Common myeloid progenitor, CD34-positive (primary cell): ENCODE results near the gene THAP2.

Source experiments
- CTCF ChIA-PET: fragments of 350-600 bp; sonication (Branson Sonifier 250); formaldehyde crosslinking; loops from one replicate; lab custom pipeline; 2021; ENCODE audit warnings: antibody characterized with exemption; lab: Charles Lee
- POLR2A ChIA-PET: fragments of 350-600 bp; sonication (Branson Sonifier 250); formaldehyde crosslinking; loops from one replicate; lab custom pipeline; 2021; ENCODE audit warnings: antibody characterized with exemption; lab: Charles Lee
- DNase-seq, 3 donors: peaks; one replicate each; pipeline versions ENCODE4 v3.0.0 to v3.0.0-alpha.2; 2013
- H3K27ac ChIP-seq, 2 experiments: 1 replicate in 1 of 2; 2 replicates in 1 of 2; pipeline ENCODE4 v1.7.0; 2013; ENCODE audit warnings: inconsistent platforms in 2 of 2, low read length in 2 of 2, mild to moderate bottlenecking in 2 of 2, low read depth in 1 of 2, moderate library complexity in 1 of 2; ENCODE audit not compliant: severe bottlenecking in 2 of 2, insufficient read depth in 1 of 2, poor library complexity in 1 of 2
- H3K27me3 ChIP-seq, 5 experiments: replicated peaks in 2 of 5; 1 replicate in 3 of 5; 2 replicates in 2 of 5; pipeline versions ENCODE4 v1.6.1 to v1.7.0; 2013; ENCODE audit warnings: low read length in 4 of 5, mild to moderate bottlenecking in 2 of 5, moderate library complexity in 2 of 5, inconsistent platforms in 1 of 5; ENCODE audit not compliant: insufficient read depth in 5 of 5, control insufficient read depth in 4 of 5
- H3K36me3 ChIP-seq, 4 experiments: 1 replicate in 2 of 4; 2 replicates in 2 of 4; pipeline versions ENCODE4 v1.6.1 to v1.7.0; 2013; ENCODE audit warnings: low read length in 3 of 4, control low read depth in 1 of 4, mild to moderate bottlenecking in 1 of 4; ENCODE audit not compliant: control insufficient read depth in 4 of 4, insufficient read depth in 4 of 4
- H3K4me1 ChIP-seq, 4 experiments: 1 replicate in 3 of 4; 2 replicates in 1 of 4; pipeline versions ENCODE4 v1.6.1 to v1.7.1; 2013; ENCODE audit warnings: low read length in 3 of 4, mild to moderate bottlenecking in 3 of 4, control low read depth in 1 of 4, inconsistent platforms in 1 of 4, moderate library complexity in 1 of 4; ENCODE audit not compliant: control insufficient read depth in 4 of 4, insufficient read depth in 4 of 4; ENCODE audit errors: control extremely low read depth in 1 of 4
- H3K4me3 ChIP-seq, 7 experiments: 1 replicate in 4 of 7; 2 replicates in 3 of 7; pipeline versions ENCODE4 v1.5.1 to v1.7.0; 2013; ENCODE audit warnings: mild to moderate bottlenecking in 7 of 7, low read length in 6 of 7, moderate library complexity in 6 of 7, inconsistent platforms in 2 of 7, low read depth in 2 of 7, control low read depth in 1 of 7; ENCODE audit not compliant: insufficient read depth in 4 of 7, control insufficient read depth in 1 of 7; ENCODE audit errors: extremely low read depth in 1 of 7
- H3K9me3 ChIP-seq, 5 experiments: 1 replicate in 4 of 5; 2 replicates in 1 of 5; pipeline versions ENCODE4 v1.6.1 to v1.7.1; 2013; ENCODE audit warnings: low read length in 4 of 5, mild to moderate bottlenecking in 2 of 5, inconsistent platforms in 1 of 5, low read depth in 1 of 5, moderate library complexity in 1 of 5; ENCODE audit not compliant: control insufficient read depth in 4 of 5, insufficient read depth in 2 of 5; ENCODE audit errors: control extremely low read depth in 1 of 5
- WGBS: methylation state at CpG from one replicate; pipeline ENCODE4 v1.1.5; 2013; ENCODE audit not compliant: insufficient coverage; 5-methylcytosine and 5-hydroxymethylcytosine counted together

THAP2 gene

GRCh38 chr12:71636704-71637115 lies 27.4 kb upstream of the THAP2 start:
- ChIA-PET POLR2A (interaction anchor here (0.6 kb wide), 1 partner anchor 42 kb away, joined by 4 read pairs; no protein-coding TSS in a partner anchor), CTCF (interaction anchor here (0.9 to 3.2 kb wide), 14 partner anchors 9 to 422 kb away, joined by 3 to 29 read pairs (median 4); partner anchors contain the start of genes RAB21 and TMEM19)
- H3K9me3 ChIP-seq: no peaks in the 10 kb centered on the region
- no peaks in the 10 kb centered on the region for H3K27me3 ChIP-seq
- H3K4me1 ChIP-seq: no peaks in the 10 kb centered on the region
- H3K27ac ChIP-seq: no peak overlapping the region
- no CpG with 5 or more reads among the region's 3 CpGs for WGBS
- no peak overlapping the region for H3K4me3 ChIP-seq
- peaks cover 16 to 78% (median 47%) of the 10 kb centered on the region in 4 experiments for H3K36me3 ChIP-seq
- peak; percentile 77 to 90 (median 86) for DNase-seq

DNA sequence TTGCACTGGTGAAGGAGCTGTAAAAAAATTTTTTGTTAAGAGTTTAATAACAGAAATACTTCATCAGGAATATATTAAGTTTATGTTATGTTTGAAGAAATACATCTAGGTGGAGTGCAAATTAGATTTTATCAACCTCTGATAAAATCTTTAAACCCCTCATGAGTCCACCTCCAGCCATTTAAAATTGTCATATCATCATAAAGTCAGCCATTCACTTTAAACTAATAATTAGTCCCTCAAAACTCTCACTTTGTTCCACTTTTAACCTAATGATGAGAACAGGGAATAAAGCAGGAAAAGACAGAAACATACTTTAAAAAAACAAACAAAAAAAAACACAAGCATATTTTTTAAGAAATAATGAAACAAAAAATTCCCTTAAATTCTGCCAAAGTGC lies 25.6 kb upstream of the THAP2 start:
- ChIA-PET POLR2A (no interaction called here), CTCF (interaction anchor here (0.6 to 3.2 kb wide), 4 partner anchors 8 to 109 kb away, joined by 3 to 29 read pairs (median 3); partner anchors contain the start of genes THAP2 and ZFC3H1)
- Histone ChIP-seq H3K4me3 (no peak overlapping the region), H3K27me3 (no peaks in the 10 kb centered on the region), H3K4me1 (no peaks in the 10 kb centered on the region), H3K36me3 (peaks cover 16 to 76% (median 48%) of the 10 kb centered on the region in 4 experiments), H3K27ac (no peak overlapping the region), H3K9me3 (no peaks in the 10 kb centered on the region)
- DNase-seq: no peak

GRCh38 chr12:71639341-71639760 lies 24.8 kb upstream of the THAP2 start:
- ChIA-PET POLR2A (no interaction called here), CTCF (interaction anchor here (0.6 to 0.9 kb wide), 2 partner anchors 40 to 46 kb away, joined by 3 to 4 read pairs; no protein-coding TSS in a partner anchor)
- H3K27ac ChIP-seq: no peak overlapping the region
- no peaks in the 10 kb centered on the region for H3K27me3 ChIP-seq
- no peaks in the 10 kb centered on the region for H3K9me3 ChIP-seq
- H3K4me1 ChIP-seq: no peaks in the 10 kb centered on the region
- H3K4me3 ChIP-seq: no peak overlapping the region
- peak in 1 of 3 donors; percentile 17 for DNase-seq
- no CpG with 5 or more reads among the region's 2 CpGs for WGBS
- H3K36me3 ChIP-seq: peaks cover 17 to 76% (median 47%) of the 10 kb centered on the region in 4 experiments

- POLR2A ChIA-PET: no interaction called here
- CTCF ChIA-PET: interaction anchor here (0.8 to 0.9 kb wide), 2 partner anchors 45 to 105 kb away, joined by 4 read pairs; no protein-coding TSS in a partner anchor
- H3K36me3 ChIP-seq: peaks cover 19 to 73% (median 44%) of the 10 kb centered on the region in 4 experiments
Measured at GRCh38 chr12:71640316-71640715, 23.8 kb upstream of the THAP2 start.

DNA sequence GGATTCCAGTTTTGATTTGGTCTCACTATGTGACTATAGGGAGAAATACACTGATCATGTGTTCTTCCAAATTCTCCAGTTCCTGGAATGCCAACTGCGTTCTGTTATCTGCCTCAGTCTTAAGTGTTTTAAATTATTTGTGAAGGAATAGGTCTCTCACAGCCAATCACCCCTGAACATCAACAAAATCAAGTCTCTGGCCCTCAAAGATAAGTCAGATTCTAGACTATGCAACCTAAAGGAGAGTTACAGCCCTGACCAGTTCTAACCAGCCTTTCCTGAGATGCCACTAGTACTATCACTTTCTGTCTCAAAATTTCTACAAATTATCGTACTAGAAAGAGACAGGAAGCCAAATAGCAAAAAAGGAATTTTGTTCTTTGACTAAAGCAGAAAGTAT lies 22.7 kb upstream of the THAP2 start:
- Histone ChIP-seq H3K9me3 (no peaks in the 10 kb centered on the region), H3K4me1 (peaks cover 0 to 12% (median 4%) of the 10 kb centered on the region in 4 experiments), H3K27me3 (no peaks in the 10 kb centered on the region), H3K27ac (peak overlapping the region in 1 of 2 experiments; percentile 1), H3K4me3 (no peak overlapping the region), H3K36me3 (peaks cover 18 to 63% (median 40%) of the 10 kb centered on the region in 4 experiments)
- no CpG with 5 or more reads among the region's 2 CpGs for WGBS
- no peak for DNase-seq
- CTCF ChIA-PET: interaction anchor here (1.8 kb wide), 1 partner anchor 106 kb away, joined by 5 read pairs; no protein-coding TSS in a partner anchor
- POLR2A ChIA-PET: no interaction called here

More at GRCh38 chr12:71640316-71640715, 23.8 kb upstream of the THAP2 start:
- peaks cover 0 to 4% (median under 1%) of the 10 kb centered on the region in 4 experiments for H3K4me1 ChIP-seq
- DNase-seq: no peak
- WGBS: 100% methylated on average over 1 of the region's 2 CpGs
- no peaks in the 10 kb centered on the region for H3K27me3 ChIP-seq
- no peak overlapping the region for H3K4me3 ChIP-seq
- H3K27ac ChIP-seq: no peak overlapping the region
- H3K9me3 ChIP-seq: no peaks in the 10 kb centered on the region

GRCh38 chr12:71642264-71642663 lies 21.8 kb upstream of the THAP2 start:
- no CpG with 5 or more reads among the region's 2 CpGs for WGBS
- peaks cover 17 to 66% (median 44%) of the 10 kb centered on the region in 4 experiments for H3K36me3 ChIP-seq
- no peaks in the 10 kb centered on the region for H3K27me3 ChIP-seq
- no peak overlapping the region for H3K4me3 ChIP-seq
- CTCF ChIA-PET: interaction anchor here (1.8 kb wide), 1 partner anchor 105 kb away, joined by 5 read pairs; no protein-coding TSS in a partner anchor
- peaks cover 0 to 12% (median 4%) of the 10 kb centered on the region in 4 experiments for H3K4me1 ChIP-seq
- H3K27ac ChIP-seq: no peak overlapping the region
- DNase-seq: no peak
- no peaks in the 10 kb centered on the region for H3K9me3 ChIP-seq
- POLR2A ChIA-PET: no interaction called here

DNA sequence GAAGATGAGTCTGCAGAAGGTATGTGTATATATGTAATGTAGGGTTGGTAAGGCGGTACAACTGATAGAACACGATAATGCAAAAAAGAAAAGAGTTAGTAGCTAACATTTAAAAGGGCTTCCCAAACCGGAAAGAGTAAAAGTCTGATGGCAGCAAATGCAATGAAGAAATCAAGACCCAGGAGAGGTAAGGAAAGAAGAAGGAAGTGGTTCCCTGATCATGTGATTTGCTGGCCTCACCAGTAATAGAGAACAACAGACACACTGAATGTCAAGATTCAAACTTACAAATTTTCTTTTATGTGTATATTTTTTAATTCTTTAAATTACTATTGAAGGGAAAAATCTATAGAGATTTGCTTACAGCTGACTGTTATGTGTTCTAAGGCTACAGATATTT lies 18.8 kb upstream of the THAP2 start:
- H3K36me3 ChIP-seq: peaks cover 14 to 59% (median 38%) of the 10 kb centered on the region in 4 experiments
- peak; percentile 20 to 50 (median 37) for DNase-seq
- 35% methylated on average over 3 of the region's 3 CpGs for WGBS

More for the DNA sequence above, 18.8 kb upstream of the THAP2 start:
- POLR2A ChIA-PET: interaction anchor here (1.3 kb wide), 1 partner anchor 18 kb away, joined by 6 read pairs; the partner anchor contains the start of gene ZFC3H1
- CTCF ChIA-PET: interaction anchor here (0.8 to 2.8 kb wide), 3 partner anchors 9 to 101 kb away, joined by 3 to 19 read pairs (median 9); no protein-coding TSS in a partner anchor
- Histone ChIP-seq H3K27ac (no peak overlapping the region), H3K4me1 (peaks cover 0 to 12% (median 4%) of the 10 kb centered on the region in 4 experiments), H3K9me3 (no peaks in the 10 kb centered on the region), H3K27me3 (no peaks in the 10 kb centered on the region), H3K4me3 (no peak overlapping the region)
